GM19043 (cell line): ENCODE measurements around the gene CACNA1I.

ENCODE experiments used
- ATAC-seq: cut with Tn5 transposase; IDR thresholded peaks from one replicate; pipeline ENCODE4 v1.9.1; 2021; ENCODE audit warnings: low read depth; ENCODE audit not compliant: unreplicated experiment

Gene CACNA1I

GRCh38 chr22:39567135-39567946 lies 3.2 kb upstream of the CACNA1I start:
- no peak for ATAC-seq

GRCh38 chr22:39568278-39568981 lies 2.1 kb upstream of the CACNA1I start:
- ATAC-seq: no peak

GRCh38 chr22:39569066-39569465 lies 1.5 kb upstream of the CACNA1I start:
- no peak for ATAC-seq

- ATAC-seq: no peak
Measured at GRCh38 chr22:39570226-39570625, 327 bp upstream of the CACNA1I start.

- no peak for ATAC-seq
Measured at GRCh38 chr22:39571538-39571937, 985 bp downstream of the CACNA1I start.

GRCh38 chr22:39574779-39575551 lies 4.4 kb downstream of the CACNA1I start:
- no peak for ATAC-seq

GRCh38 chr22:39575552-39575825 lies 4.9 kb downstream of the CACNA1I start:
- ATAC-seq: no peak

- no peak for ATAC-seq
Measured at GRCh38 chr22:39576027-39576426, 5.5 kb downstream of the CACNA1I start.

GRCh38 chr22:39577366-39577765 lies 6.8 kb downstream of the CACNA1I start:
- ATAC-seq: no peak

GRCh38 chr22:39577900-39578299 lies 7.3 kb downstream of the CACNA1I start:
- ATAC-seq: no peak

- ATAC-seq: no peak
Measured at GRCh38 chr22:39580006-39580441, 9.5 kb downstream of the CACNA1I start.

- no peak for ATAC-seq
Measured at GRCh38 chr22:39580795-39581194, 10.2 kb downstream of the CACNA1I start.

GRCh38 chr22:39581303-39581702 lies 10.8 kb downstream of the CACNA1I start:
- no peak for ATAC-seq

GRCh38 chr22:39583066-39583667 lies 12.6 kb downstream of the CACNA1I start:
- no peak for ATAC-seq

GRCh38 chr22:39589875-39590274 lies 19.3 kb downstream of the CACNA1I start:
- no peak for ATAC-seq

- ATAC-seq: no peak
Measured at GRCh38 chr22:39592081-39593065, 21.8 kb downstream of the CACNA1I start.

GRCh38 chr22:39593066-39593930 lies 22.7 kb downstream of the CACNA1I start:
- ATAC-seq: no peak

GRCh38 chr22:39593931-39594285 lies 23.4 kb downstream of the CACNA1I start:
- ATAC-seq: no peak

GRCh38 chr22:39594411-39594810 lies 23.9 kb downstream of the CACNA1I start:
- ATAC-seq: no peak
